Thyroid gland (tissue), 4 donors: ENCODE data around the gene MXD4.

Source experiments
- CTCF ChIP-seq, 6 experiments: fragments of 200-600 bp in 3 of 6; fragments of 450-650 bp in 3 of 6; sonication (generic) in 3 of 6; IDR thresholded peaks; one replicate each; pipeline ENCODE4 v1.5.1; 2016 to 2019; ENCODE audit warnings: antibody characterized with exemption in 6 of 6, mild to moderate bottlenecking in 2 of 6, inconsistent platforms in 1 of 6, moderate library complexity in 1 of 6
- POLR2A ChIP-seq, 2 donors: fragments of 450-650 bp; IDR thresholded peaks; one replicate each; pipeline ENCODE4 v1.6.1; 2017; ENCODE audit warnings: antibody characterized with exemption in 2 of 2, mild to moderate bottlenecking in 2 of 2, moderate library complexity in 1 of 2

- TF ChIP-seq CTCF (IDR thresholded peaks at IDR 0.05) = no peak
- no peak for TF ChIP-seq POLR2A (IDR thresholded peaks at IDR 0.05)
Measured at GRCh38 chr4:2301225-2301642, 39.3 kb upstream of the MXD4 start.
